IPS DF 6.9 (cell line): ENCODE data around the gene UVRAG.

Source experiments
- DNase-seq: peaks from one replicate; pipeline ENCODE4 v3.0.0-alpha.2; 2013; ENCODE audit warnings: low read depth, low spot score
- H3K27ac ChIP-seq: one replicate; pipeline ENCODE4 v1.5.1; 2013; ENCODE audit warnings: low read length, control low read depth
- H3K27me3 ChIP-seq: 2 replicates; pipeline ENCODE4 v1.6.1; 2013; ENCODE audit warnings: mild to moderate bottlenecking, low read length; ENCODE audit not compliant: control insufficient read depth, insufficient read depth
- H3K36me3 ChIP-seq: 2 replicates; pipeline ENCODE4 v1.6.1; 2013; ENCODE audit warnings: low read length; ENCODE audit not compliant: control insufficient read depth, insufficient read depth
- H3K4me1 ChIP-seq: 2 replicates; pipeline ENCODE4 v1.6.1; 2013; ENCODE audit warnings: low read length; ENCODE audit not compliant: control insufficient read depth, insufficient read depth
- H3K4me3 ChIP-seq: 2 replicates; pipeline ENCODE4 v1.5.1; 2013; ENCODE audit warnings: mild to moderate bottlenecking, low read length
- H3K9me3 ChIP-seq: 2 replicates; pipeline ENCODE4 v1.6.1; 2013; ENCODE audit warnings: low read length, inconsistent platforms; ENCODE audit not compliant: control insufficient read depth, insufficient read depth
- WGBS: extraction: QIAGEN DNeasy Blood & Tissue Kit; methylation state at CpG from one replicate; pipeline ENCODE4 v1.1.7; 2013; ENCODE audit warnings: mixed read lengths, missing lambda C conversion rate; ENCODE audit not compliant: insufficient read length, insufficient coverage; 5-methylcytosine and 5-hydroxymethylcytosine counted together

Gene UVRAG

DNA sequence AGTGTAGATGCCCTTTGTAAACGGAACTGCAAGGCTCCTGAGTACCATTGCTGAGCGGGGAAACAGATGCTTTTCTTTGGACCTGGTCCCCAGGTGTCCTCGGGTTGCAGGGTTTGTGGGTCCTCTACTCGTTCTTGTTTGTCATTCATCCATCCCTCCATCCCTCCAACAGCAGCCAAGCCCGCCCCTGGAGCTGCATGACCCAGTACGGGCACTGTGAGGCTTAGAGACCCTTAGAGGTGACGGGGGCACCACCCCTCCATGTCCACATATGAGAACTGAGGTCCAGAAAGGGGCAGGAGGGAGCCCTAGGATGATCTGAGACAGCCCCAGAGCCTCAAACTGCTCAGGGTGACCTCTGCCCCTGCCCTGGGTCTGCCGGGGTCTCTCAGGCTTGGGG, 345.8 kb downstream of the UVRAG start:
- Histone ChIP-seq H3K4me3 (no peak overlapping the region), H3K9me3 (no peaks in the 10 kb centered on the region), H3K36me3 (no peaks in the 10 kb centered on the region), H3K27ac (no peak overlapping the region), H3K4me1 (no peaks in the 10 kb centered on the region), H3K27me3 (no peaks in the 10 kb centered on the region)
- DNase-seq, result no peak
- WGBS, result no CpG with 5 or more reads among the region's 8 CpGs

DNA sequence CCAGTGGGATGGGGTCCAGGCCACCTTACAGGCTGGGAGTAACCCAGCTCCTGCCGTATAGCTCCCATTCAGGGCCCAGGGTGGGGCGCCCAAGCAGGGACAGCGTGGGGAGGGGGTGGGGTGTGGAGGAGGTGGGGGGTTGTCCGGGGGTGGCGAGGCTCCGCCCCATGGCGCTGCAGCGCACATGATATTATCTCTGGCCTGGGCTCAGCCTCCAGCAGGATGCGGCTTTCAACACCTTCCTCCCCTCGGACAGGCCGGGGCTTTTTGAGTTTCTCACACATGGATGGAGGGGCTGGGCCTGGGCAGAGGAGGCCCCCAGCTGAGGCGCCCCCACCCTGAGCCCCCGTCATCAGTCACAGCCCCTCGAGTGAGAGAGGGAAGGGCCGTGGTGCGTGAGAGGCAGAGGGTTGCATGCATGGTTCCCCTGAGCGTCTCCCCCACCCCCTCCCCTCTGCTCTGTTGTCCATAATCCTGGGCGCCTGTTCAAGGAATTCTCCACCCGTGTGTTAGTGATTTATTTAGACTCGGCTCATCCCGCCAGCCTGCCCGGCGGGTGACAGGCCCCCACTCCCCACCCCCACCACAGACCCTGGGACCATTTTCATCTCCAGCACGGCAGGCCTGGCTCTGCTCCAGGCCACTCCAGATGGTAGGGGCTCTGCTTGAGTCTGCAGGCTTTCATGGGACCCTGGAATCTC, 346.4 kb downstream of the UVRAG start:
- Histone ChIP-seq H3K4me3 (no peak overlapping the region), H3K9me3 (no peaks in the 10 kb centered on the region), H3K27me3 (no peaks in the 10 kb centered on the region), H3K27ac (no peak overlapping the region), H3K36me3 (no peaks in the 10 kb centered on the region), H3K4me1 (no peaks in the 10 kb centered on the region)
- no peak for DNase-seq
- no CpG with 5 or more reads among the region's 24 CpGs for WGBS

DNA sequence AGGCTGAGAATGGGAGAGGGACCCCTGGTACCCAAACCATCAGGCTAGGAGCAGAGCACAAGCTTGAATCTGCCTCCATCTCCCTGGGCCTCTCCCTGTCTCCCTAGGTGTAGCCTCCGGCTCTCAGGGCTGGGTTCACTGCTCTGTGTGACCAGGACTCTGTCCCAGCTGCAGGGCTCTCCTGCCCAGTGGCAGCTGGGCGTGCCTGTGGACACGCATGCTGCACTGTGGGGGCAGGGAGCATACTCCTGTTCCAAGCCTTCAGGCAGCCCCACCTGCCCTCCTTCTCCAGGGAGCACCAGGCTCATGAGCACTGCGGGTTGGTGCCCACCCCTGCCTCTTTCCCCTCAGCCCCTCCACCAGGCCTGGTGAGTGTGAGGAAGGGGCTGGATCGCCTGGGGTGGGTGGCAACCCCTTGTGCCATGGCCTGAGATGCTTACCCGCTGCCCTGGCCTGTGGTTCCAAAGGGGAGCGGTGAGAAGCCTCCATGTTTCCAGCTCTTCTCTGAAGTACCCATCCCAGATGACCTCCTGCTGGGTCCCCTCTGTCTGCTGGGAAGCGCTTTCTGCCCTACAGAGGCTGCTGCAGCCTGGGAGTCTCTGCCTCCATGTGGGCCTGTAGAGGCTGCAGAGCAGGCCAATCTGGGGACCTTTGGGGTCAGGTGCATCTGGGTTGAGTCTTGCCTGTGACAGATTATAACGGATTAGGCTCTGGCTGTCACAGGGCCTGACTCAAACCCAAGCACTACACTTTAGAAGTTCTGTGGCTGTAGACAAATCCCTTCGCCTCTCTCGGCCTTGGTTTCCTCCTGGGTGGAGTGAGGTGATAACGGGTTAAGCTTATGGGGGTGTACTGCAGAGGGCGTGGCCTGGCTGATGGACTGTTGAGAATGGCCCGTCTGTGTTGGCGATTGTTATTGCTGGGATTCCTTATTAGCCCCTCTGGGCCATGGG, 347.6 kb downstream of the UVRAG start:
- Histone ChIP-seq H3K27ac (no peak overlapping the region), H3K9me3 (no peaks in the 10 kb centered on the region), H3K27me3 (no peaks in the 10 kb centered on the region), H3K4me3 (no peak overlapping the region), H3K4me1 (no peaks in the 10 kb centered on the region), H3K36me3 (no peaks in the 10 kb centered on the region)
- no CpG with 5 or more reads among the region's 15 CpGs for WGBS
- DNase-seq, result no peak

DNA sequence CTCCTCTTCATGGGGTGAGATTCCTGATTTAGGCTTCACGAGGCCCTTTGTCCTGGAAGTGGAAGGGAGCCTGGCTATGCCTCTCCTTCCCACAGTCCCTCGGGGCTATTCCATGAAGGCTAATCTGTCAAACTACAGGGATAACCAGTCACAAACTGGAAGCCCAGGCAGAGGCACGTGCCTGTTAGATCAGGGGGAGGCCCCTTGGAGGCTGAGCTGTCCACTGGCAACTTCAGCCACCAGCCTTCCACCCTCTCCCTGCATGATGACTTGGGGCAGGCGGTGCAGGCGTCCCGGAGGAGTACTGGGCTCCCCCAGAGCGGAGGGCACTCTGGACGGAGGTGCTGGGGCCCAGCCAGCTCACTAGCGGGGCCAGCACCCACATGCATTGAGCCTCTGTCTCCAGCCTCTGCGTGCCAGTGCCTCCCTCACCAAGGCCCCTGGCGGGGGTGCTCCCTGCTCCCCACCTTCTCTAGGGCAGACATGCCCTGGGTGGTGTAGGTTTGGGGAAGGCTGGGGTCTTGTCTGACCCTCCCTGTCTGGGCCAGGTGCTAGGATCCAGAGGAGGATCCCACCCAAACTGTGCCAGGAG, 348.4 kb downstream of the UVRAG start:
- Histone ChIP-seq H3K27me3 (no peaks in the 10 kb centered on the region), H3K9me3 (no peaks in the 10 kb centered on the region), H3K36me3 (no peaks in the 10 kb centered on the region), H3K4me1 (no peaks in the 10 kb centered on the region), H3K27ac (no peak overlapping the region), H3K4me3 (no peak overlapping the region)
- no peak for DNase-seq
- WGBS, result no CpG with 5 or more reads among the region's 11 CpGs

DNA sequence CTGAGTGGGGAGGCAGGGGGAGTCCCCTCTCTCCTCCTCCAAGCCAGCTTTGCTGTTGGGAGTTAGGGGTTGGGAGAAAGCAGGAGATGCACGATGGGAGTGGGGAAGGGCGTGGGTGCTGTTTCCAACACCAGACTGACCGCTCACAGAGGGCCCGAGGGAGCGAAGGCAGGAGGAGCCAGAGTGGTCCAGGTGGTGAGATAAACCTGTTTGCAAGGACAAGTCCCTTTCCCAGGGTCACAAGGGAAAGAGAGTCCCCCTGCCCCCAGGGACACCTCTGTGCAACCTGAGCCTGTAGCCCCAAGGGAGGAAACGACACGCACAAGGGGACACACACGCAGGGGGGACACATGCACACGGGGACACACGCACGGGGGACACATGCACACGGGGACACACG, 349.1 kb downstream of the UVRAG start:
- no peaks in the 10 kb centered on the region for H3K4me1 ChIP-seq
- no peaks in the 10 kb centered on the region for H3K36me3 ChIP-seq
- DNase-seq, result no peak
- no peak overlapping the region for H3K4me3 ChIP-seq
- H3K27ac ChIP-seq, result no peak overlapping the region
- H3K9me3 ChIP-seq, result no peaks in the 10 kb centered on the region
- no CpG with 5 or more reads among the region's 13 CpGs for WGBS
- H3K27me3 ChIP-seq, result no peaks in the 10 kb centered on the region

DNA sequence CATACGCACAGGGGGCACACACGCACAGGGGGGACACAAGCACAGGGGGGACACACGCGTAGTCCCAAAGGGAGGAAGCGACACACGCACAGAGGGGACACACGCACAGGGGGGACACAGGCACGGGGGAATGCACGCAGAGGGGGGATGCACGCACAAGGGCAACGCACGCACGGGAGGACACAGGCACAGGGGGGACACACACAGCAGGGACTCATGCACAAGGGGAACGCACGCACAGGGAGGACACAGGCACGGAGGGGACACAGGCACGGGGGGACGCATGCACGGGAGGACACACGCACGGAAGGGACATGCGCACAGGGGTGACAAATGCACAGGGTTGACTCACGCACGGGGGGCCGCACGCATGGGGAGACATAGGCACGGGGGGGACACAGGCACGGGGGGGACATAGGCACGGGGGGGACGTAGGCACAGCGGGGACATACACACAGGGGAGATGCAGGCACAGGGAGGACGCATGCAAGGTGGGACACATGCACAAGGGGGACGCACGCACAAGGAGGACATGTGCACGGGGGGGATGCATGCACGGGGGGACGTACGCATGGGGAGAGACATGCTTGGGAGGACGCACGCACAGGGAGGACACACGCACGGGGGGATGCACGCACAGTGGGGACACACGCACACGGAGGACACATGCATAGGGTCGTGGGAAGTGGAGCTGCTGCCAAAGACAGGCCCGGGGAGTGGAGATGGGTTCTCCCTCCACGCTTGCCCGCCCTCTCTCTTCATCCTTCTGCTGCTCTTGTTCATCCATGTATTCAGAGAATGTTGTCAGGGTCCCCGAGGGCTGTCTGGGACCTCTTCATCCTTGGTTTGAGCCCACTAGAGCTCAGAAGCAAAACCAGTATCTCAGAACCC, 350.1 kb downstream of the UVRAG start:
- no CpG with 5 or more reads among the region's 50 CpGs for WGBS
- Histone ChIP-seq H3K4me1 (no peaks in the 10 kb centered on the region), H3K27me3 (no peaks in the 10 kb centered on the region)

DNA sequence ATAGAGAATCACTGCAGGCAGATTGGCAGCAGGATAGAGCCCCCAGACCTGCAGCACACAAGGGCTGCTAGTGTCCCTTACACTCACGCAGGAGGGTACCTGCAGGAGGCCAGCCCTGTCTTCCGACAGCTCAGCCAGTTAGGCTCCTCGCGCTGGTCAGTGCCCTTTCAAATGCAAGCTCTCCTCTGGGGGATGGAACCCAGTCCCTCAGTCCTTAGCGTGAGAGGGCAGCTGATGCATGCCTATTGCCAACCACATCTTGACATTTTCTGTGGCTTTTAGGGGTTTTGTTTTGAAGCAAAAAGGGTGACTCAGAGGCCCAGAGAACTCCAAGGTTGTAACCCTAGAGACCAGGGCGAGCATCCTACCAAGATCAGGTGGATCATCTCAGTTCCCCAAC, 351.3 kb downstream of the UVRAG start:
- no peaks in the 10 kb centered on the region for H3K9me3 ChIP-seq
- no peaks in the 10 kb centered on the region for H3K36me3 ChIP-seq
- no peak for DNase-seq
- H3K4me3 ChIP-seq, result no peak overlapping the region
- H3K27me3 ChIP-seq, result no peaks in the 10 kb centered on the region
- H3K27ac ChIP-seq, result no peak overlapping the region
- no peaks in the 10 kb centered on the region for H3K4me1 ChIP-seq
- WGBS, result no CpG with 5 or more reads among the region's 6 CpGs

More for the DNA sequence above, 350.1 kb downstream of the UVRAG start:
- Histone ChIP-seq H3K36me3 (no peaks in the 10 kb centered on the region), H3K27ac (no peak overlapping the region), H3K4me3 (no peak overlapping the region), H3K9me3 (no peaks in the 10 kb centered on the region)
- no peak for DNase-seq

DNA sequence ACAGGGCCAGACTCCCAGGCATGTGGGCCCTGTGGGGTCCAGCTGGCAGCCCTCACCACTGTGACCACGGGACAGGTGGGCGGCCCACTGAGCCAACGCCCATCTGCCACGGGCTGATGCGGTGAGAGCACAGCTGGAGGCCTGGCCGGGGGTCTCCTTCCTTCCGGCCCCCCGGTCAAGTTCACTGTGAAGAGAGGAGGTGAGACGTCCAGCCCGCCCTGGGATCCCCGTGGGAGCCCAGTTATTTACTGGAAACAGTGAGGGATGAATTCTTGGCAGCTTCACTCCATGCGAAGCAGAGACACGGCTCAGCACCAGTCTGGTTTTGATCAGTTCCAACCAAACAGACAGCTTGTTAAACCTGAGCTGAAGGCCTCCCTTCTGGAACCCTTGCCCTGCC, 352.6 kb downstream of the UVRAG start:
- Histone ChIP-seq H3K4me1 (no peaks in the 10 kb centered on the region), H3K27ac (no peak overlapping the region), H3K9me3 (no peaks in the 10 kb centered on the region), H3K36me3 (no peaks in the 10 kb centered on the region), H3K4me3 (no peak overlapping the region), H3K27me3 (no peaks in the 10 kb centered on the region)
- no peak for DNase-seq
- WGBS, result no CpG with 5 or more reads among the region's 13 CpGs

DNA sequence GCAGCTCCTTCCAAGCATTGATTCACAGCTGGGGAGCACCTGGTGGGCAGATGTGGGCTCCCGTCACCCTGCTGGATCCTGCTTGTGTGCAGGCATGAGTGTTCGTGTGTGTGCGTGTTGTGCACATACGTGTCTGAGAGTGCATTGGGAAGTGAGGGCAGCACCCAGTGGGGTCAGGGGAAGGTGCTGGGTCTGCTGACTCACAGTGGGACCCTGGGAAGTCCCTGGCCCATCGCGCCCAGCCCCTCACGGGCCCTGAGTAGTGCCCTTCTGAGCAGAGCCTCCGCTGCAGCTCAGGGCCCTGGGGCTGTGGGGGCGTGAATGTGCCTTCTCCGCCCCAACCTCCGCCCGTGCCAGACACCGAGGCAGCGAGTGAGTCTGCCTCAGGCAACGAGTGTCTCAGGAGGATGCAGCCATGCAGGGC, 354.5 kb downstream of the UVRAG start:
- WGBS, result no CpG with 5 or more reads among the region's 15 CpGs
- H3K27ac ChIP-seq, result no peak overlapping the region
- DNase-seq, result no peak
- no peaks in the 10 kb centered on the region for H3K9me3 ChIP-seq
- H3K4me1 ChIP-seq, result no peaks in the 10 kb centered on the region
- H3K27me3 ChIP-seq, result no peaks in the 10 kb centered on the region
- H3K36me3 ChIP-seq, result no peaks in the 10 kb centered on the region
- no peak overlapping the region for H3K4me3 ChIP-seq

DNA sequence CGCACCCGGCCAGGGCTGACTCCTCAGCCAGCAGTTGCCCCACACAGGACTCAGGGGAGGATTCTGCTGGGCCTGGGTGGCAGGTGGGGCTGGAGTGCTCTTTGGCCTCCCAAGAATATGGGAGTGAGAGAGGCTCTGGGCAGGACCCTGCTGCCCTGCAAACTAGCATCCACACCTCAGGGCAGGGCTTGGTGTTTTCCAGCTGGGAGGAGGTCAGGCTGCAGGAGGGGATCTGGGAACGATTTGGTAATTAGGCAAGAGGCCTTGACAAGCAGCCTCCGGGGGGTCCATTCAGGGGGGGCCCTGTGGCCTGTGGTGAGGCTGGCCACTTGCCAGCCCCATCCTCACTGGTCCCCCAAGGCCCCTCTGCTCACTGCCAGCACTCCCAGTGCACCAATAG, 355.5 kb downstream of the UVRAG start:
- DNase-seq, result no peak
- no peaks in the 10 kb centered on the region for H3K27me3 ChIP-seq

More for the DNA sequence above, 355.5 kb downstream of the UVRAG start:
- Histone ChIP-seq H3K36me3 (no peaks in the 10 kb centered on the region), H3K9me3 (no peaks in the 10 kb centered on the region), H3K27ac (no peak overlapping the region), H3K4me3 (no peak overlapping the region), H3K4me1 (no peaks in the 10 kb centered on the region)
- WGBS, result no CpG with 5 or more reads among the region's 4 CpGs
